Prostate gland (tissue), 2 donors: ENCODE measurements around the gene SVOPL. TPM values are rescaled to one million over a fixed set of nuclear protein-coding genes. Genes with fewer than 3 reads are reported as not detected.

ENCODE experiments used
- DNase-seq: peaks from one replicate; pipeline ENCODE4 v3.0.0-alpha.2; 2019; ENCODE audit warnings: low spot score
- H3K27ac ChIP-seq, 2 donors: fragments of 200-600 bp; sonication (generic); 2 replicates each; pipeline ENCODE4 v1.5.1; 2017 to 2019
- H3K27me3 ChIP-seq: fragments of 200-600 bp; sonication (generic); replicated peaks from 2 replicates; pipeline ENCODE4 v1.5.1; 2019; ENCODE audit not compliant: insufficient read depth
- H3K36me3 ChIP-seq, 2 donors: fragments of 200-600 bp; sonication (generic); 1 replicate in 1 of 2; 2 replicates in 1 of 2; pipeline versions ENCODE4 v1.5.1 to v1.8.1; 2017 to 2019
- H3K4me1 ChIP-seq: fragments of 200-600 bp; sonication (generic); replicated peaks from 2 replicates; pipeline ENCODE4 v1.5.1; 2019
- H3K4me3 ChIP-seq, 2 donors: fragments of 200-600 bp; sonication (generic); 2 replicates each; pipeline ENCODE4 v1.5.1; 2017 to 2019
- H3K9me3 ChIP-seq: fragments of 200-600 bp; sonication (generic); 2 replicates; pipeline ENCODE4 v1.5.1; 2017
- CTCF ChIP-seq, 4 experiments: fragments of 200-600 bp in 2 of 4; fragments of 450-650 bp in 2 of 4; sonication (generic) in 2 of 4; IDR thresholded peaks; 1 replicate in 3 of 4; 2 replicates in 1 of 4; pipeline ENCODE4 v1.5.1; 2016 to 2019; ENCODE audit warnings: antibody characterized with exemption in 4 of 4, mild to moderate bottlenecking in 2 of 4, moderate library complexity in 2 of 4
- POLR2A ChIP-seq: fragments of 450-650 bp; IDR thresholded peaks from one replicate; pipeline ENCODE4 v1.6.1; 2016; ENCODE audit warnings: antibody characterized with exemption, mild to moderate bottlenecking
- POLR2AphosphoS5 ChIP-seq: sonication (generic); formaldehyde crosslinking; IDR thresholded peaks from one replicate; pipeline ENCODE4 v1.6.1; 2017; ENCODE audit warnings: antibody characterized with exemption
- WGBS: methylation state at CpG from one replicate; pipeline ENCODE4 v1.1.5; 2018; 5-methylcytosine and 5-hydroxymethylcytosine counted together
- intact Hi-C: fragments of 100-400 bp; cut with DNase I; formaldehyde crosslinking; loops from one replicate; pipeline ENCODE4 v1.14.2; 2022
- total RNA-seq, 2 donors: library from RNA; depleted of rRNA; stranded (reverse); fragments of >200 nt; gene quantifications; one replicate each; pipeline ENCODE4 v1.1.0, GENCODE V29; 2016

The SVOPL gene
- total RNA-seq, 2 donors from 2014 or later: 0.36 TPM; not detected in 1

DNA sequence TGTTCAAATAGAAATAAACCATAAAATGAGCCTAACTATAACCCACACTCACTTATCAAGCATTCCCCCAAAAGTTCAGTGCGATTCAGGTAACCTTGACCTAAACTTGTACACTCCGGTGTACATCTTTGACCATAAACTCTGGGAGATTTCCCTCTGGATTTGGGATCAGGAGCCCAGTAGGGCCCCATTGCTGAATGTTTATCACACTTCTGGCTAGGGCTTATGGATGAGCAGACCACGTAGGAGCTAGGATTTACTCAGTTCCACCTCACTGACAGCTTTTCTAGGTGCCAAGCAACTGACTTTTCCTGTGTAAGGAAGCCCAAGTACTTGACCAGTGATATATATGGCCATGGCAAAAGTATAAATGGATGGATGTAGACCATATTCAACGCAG, 113.7 kb downstream of the SVOPL start:
- Histone ChIP-seq H3K27me3 (no peaks in the 10 kb centered on the region), H3K36me3 (peaks cover 0 to 6% of the 10 kb centered on the region in 2 donors), H3K27ac (no peak overlapping the region), H3K9me3 (no peaks in the 10 kb centered on the region), H3K4me3 (no peak overlapping the region), H3K4me1 (no peaks in the 10 kb centered on the region)
- 82% methylated on average over 4 of the region's 4 CpGs for WGBS
- DNase-seq: no peak
- intact Hi-C loops: no loop called here
- TF ChIP-seq POLR2A (no peak), POLR2AphosphoS5 (no peak), CTCF (IDR thresholded peaks at IDR 0.05) (no peak)

DNA sequence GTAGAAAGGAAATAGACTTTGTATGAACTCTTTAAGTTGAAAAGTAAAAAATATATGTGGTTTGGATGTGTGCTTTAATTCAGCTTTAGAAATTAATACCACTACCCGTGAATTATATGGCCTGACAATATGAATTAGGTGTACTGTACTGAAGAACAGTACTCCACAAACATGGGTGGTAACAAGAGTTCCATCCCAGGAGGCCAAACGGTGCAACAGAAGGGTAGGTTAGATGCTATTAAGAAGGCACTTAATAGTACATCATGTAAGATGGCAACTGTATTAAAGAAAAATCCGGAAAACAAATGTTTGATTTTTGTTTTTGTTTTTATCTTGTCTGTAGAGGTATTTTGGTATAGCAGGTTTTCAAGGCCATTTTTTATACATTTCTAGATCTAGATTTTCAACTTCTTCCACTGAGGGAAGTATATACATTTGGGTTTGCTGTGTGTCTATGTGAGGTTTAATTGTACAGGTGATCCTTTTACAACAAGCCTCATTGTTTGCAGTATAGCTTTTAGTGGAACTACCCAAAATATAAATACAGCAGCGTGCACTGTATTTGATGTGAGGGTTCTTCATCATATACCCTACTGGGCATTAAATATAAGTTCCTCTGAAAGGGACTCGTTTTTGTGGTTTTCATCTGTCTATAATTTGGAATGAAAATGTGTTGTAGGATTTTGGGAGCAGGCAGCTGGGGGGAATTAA, 115.7 kb downstream of the SVOPL start:
- Histone ChIP-seq H3K27me3 (no peaks in the 10 kb centered on the region), H3K36me3 (peaks cover 0 to 6% of the 10 kb centered on the region in 2 donors), H3K4me3 (no peak overlapping the region), H3K9me3 (no peaks in the 10 kb centered on the region), H3K27ac (no peak overlapping the region), H3K4me1 (no peaks in the 10 kb centered on the region)
- 73% methylated on average over 5 of the region's 5 CpGs for WGBS
- no peak for DNase-seq
- intact Hi-C loops: no loop called here
- TF ChIP-seq POLR2A: no peak
- TF ChIP-seq CTCF (IDR thresholded peaks at IDR 0.05): no peak
- TF ChIP-seq POLR2AphosphoS5: no peak

- Histone ChIP-seq H3K9me3 (no peaks in the 10 kb centered on the region), H3K4me1 (no peaks in the 10 kb centered on the region), H3K27me3 (no peaks in the 10 kb centered on the region), H3K4me3 (no peak overlapping the region), H3K36me3 (peaks cover 0 to 6% of the 10 kb centered on the region in 2 donors), H3K27ac (no peak overlapping the region)
- intact Hi-C loops: no loop called here
- TF ChIP-seq CTCF (IDR thresholded peaks at IDR 0.05): no peak
- no peak for TF ChIP-seq POLR2A
- no peak for TF ChIP-seq POLR2AphosphoS5
- 90% methylated on average over 4 of the region's 4 CpGs for WGBS
- no peak for DNase-seq
These were observed 116.5 kb downstream of the SVOPL start for GRCh38 chr7:138584696-138585095.

- intact Hi-C loops: no loop called here
- H3K27ac ChIP-seq: no peak overlapping the region
- H3K36me3 ChIP-seq: peaks cover 0 to 6% of the 10 kb centered on the region in 2 donors
- no peaks in the 10 kb centered on the region for H3K27me3 ChIP-seq
- TF ChIP-seq CTCF (IDR thresholded peaks at IDR 0.05) (no peak), POLR2A (no peak), POLR2AphosphoS5 (no peak)
- no peak for DNase-seq
- no peaks in the 10 kb centered on the region for H3K9me3 ChIP-seq
- H3K4me3 ChIP-seq: no peak overlapping the region
- no peaks in the 10 kb centered on the region for H3K4me1 ChIP-seq
These were observed 116.9 kb downstream of the SVOPL start for GRCh38 chr7:138584283-138584682.

GRCh38 chr7:138581065-138581464, 120.1 kb downstream of the SVOPL start:
- peaks cover 0 to 6% of the 10 kb centered on the region in 2 donors for H3K36me3 ChIP-seq

More at GRCh38 chr7:138581065-138581464, 120.1 kb downstream of the SVOPL start:
- Histone ChIP-seq H3K27me3 (no peaks in the 10 kb centered on the region), H3K9me3 (no peaks in the 10 kb centered on the region), H3K4me1 (no peaks in the 10 kb centered on the region), H3K27ac (no peak overlapping the region), H3K4me3 (no peak overlapping the region)
- DNase-seq: no peak
- intact Hi-C loops: no loop called here
- WGBS: 81% methylated on average over 4 of the region's 4 CpGs
- TF ChIP-seq CTCF (IDR thresholded peaks at IDR 0.05) (no peak), POLR2AphosphoS5 (no peak), POLR2A (no peak)
